HCT116 (cell line): ENCODE results near the gene TAF12.

ENCODE experiments used
- CEBPB ChIP-seq: IDR thresholded peaks from 2 replicates; pipeline ENCODE4 v1.6.1; 2012; ENCODE audit warnings: low read depth
- EZH2phosphoT487 ChIP-seq: fragments of 200-600 bp; IDR thresholded peaks from 2 replicates; pipeline ENCODE4 v1.6.1; 2018; ENCODE audit warnings: antibody characterized with exemption, borderline replicate concordance
- POLR2A ChIP-seq: IDR thresholded peaks from 2 replicates; pipeline ENCODE4 v1.7.0; 2011; ENCODE audit warnings: borderline replicate concordance; ENCODE audit not compliant: insufficient read depth, insufficient read length; ENCODE audit errors: extremely low read depth
- POLR2AphosphoS5 ChIP-seq: IDR thresholded peaks from 2 replicates; pipeline ENCODE4 v1.6.1; 2011; ENCODE audit warnings: mild to moderate bottlenecking, low read depth, low read length, moderate library complexity
- RAD21 ChIP-seq: IDR thresholded peaks from 2 replicates; pipeline ENCODE4 v1.6.1; 2012; ENCODE audit warnings: low read depth, mild to moderate bottlenecking
- SP1 ChIP-seq: IDR thresholded peaks from 2 replicates; pipeline ENCODE4 v1.6.1; 2012; ENCODE audit warnings: low read depth
- TCF7L2 ChIP-seq: IDR thresholded peaks from 2 replicates; pipeline ENCODE4 v1.7.0; 2011; ENCODE audit warnings: borderline replicate concordance, inconsistent platforms; ENCODE audit not compliant: insufficient read depth, insufficient read length; ENCODE audit errors: extremely low read depth
- YY1 ChIP-seq: IDR thresholded peaks from 2 replicates; pipeline ENCODE4 v1.6.1; 2011; ENCODE audit warnings: low read length, low read depth, moderate library complexity, mild to moderate bottlenecking; ENCODE audit not compliant: insufficient replicate concordance; ENCODE audit errors: extremely low read depth
- ZFX ChIP-seq: fragments of 450-650 bp; IDR thresholded peaks from 2 replicates; pipeline ENCODE4 v1.6.1; 2017
- TF ChIP-seq, protein P1 (sequence below), 3 experiments: fragments of 200-600 bp in 1 of 3; sonication (generic) in 1 of 3; IDR thresholded peaks in 2 of 3; conservative IDR thresholded peaks in 1 of 3; 2 replicates each; pipeline ENCODE4 v1.5.1; 2012 to 2017; ENCODE audit warnings: low read depth in 2 of 3, low read length in 2 of 3, antibody characterized with exemption in 1 of 3, borderline replicate concordance in 1 of 3, control low read depth in 1 of 3, mild to moderate bottlenecking in 1 of 3, mixed read lengths in 1 of 3, mixed run types in 1 of 3, moderate library complexity in 1 of 3; ENCODE audit not compliant: insufficient read depth in 1 of 3
- TF ChIP-seq, protein P2 (sequence below): IDR thresholded peaks from 2 replicates; pipeline ENCODE4 v1.6.1; 2012; ENCODE audit warnings: low read depth
- TF ChIP-seq, protein P3 (sequence below): IDR thresholded peaks from 2 replicates; pipeline ENCODE4 v1.6.1; 2012

DNA sequence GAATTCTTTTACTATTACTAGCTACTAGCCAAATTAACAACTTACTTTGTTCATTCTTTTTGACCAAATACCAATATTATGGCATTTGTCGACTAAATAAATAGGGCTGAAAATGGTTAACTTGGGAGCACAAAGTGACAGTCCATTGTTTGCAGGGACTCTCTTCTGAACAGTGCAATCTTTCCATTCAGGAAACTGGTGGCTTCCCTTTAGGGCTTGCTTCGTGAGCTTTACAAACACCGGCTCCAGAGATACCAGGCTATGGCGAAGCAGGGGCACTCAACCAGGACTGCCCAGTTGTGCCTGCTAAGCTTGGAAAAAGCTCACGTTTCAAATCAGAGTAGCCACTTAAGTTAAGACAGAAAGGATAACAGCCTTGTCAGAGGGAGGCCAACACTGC, 38.5 kb downstream of the TAF12 start:
- no peak for TF ChIP-seq ZFX
- TF ChIP-seq POLR2AphosphoS5: no peak
- TF ChIP-seq, protein P1, sequence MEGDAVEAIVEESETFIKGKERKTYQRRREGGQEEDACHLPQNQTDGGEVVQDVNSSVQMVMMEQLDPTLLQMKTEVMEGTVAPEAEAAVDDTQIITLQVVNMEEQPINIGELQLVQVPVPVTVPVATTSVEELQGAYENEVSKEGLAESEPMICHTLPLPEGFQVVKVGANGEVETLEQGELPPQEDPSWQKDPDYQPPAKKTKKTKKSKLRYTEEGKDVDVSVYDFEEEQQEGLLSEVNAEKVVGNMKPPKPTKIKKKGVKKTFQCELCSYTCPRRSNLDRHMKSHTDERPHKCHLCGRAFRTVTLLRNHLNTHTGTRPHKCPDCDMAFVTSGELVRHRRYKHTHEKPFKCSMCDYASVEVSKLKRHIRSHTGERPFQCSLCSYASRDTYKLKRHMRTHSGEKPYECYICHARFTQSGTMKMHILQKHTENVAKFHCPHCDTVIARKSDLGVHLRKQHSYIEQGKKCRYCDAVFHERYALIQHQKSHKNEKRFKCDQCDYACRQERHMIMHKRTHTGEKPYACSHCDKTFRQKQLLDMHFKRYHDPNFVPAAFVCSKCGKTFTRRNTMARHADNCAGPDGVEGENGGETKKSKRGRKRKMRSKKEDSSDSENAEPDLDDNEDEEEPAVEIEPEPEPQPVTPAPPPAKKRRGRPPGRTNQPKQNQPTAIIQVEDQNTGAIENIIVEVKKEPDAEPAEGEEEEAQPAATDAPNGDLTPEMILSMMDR (IDR thresholded peaks at IDR 0.05 in 2 of 3, conservative IDR thresholded peaks at IDR 0.05 in 1 of 3; ENCODE audit: borderline replicate concordance in 1 of 3, insufficient read depth in 1 of 3, low read depth in 2 of 3, low read length in 2 of 3): no peak
- no peak for TF ChIP-seq POLR2A
- TF ChIP-seq, protein P2, sequence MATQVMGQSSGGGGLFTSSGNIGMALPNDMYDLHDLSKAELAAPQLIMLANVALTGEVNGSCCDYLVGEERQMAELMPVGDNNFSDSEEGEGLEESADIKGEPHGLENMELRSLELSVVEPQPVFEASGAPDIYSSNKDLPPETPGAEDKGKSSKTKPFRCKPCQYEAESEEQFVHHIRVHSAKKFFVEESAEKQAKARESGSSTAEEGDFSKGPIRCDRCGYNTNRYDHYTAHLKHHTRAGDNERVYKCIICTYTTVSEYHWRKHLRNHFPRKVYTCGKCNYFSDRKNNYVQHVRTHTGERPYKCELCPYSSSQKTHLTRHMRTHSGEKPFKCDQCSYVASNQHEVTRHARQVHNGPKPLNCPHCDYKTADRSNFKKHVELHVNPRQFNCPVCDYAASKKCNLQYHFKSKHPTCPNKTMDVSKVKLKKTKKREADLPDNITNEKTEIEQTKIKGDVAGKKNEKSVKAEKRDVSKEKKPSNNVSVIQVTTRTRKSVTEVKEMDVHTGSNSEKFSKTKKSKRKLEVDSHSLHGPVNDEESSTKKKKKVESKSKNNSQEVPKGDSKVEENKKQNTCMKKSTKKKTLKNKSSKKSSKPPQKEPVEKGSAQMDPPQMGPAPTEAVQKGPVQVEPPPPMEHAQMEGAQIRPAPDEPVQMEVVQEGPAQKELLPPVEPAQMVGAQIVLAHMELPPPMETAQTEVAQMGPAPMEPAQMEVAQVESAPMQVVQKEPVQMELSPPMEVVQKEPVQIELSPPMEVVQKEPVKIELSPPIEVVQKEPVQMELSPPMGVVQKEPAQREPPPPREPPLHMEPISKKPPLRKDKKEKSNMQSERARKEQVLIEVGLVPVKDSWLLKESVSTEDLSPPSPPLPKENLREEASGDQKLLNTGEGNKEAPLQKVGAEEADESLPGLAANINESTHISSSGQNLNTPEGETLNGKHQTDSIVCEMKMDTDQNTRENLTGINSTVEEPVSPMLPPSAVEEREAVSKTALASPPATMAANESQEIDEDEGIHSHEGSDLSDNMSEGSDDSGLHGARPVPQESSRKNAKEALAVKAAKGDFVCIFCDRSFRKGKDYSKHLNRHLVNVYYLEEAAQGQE: no peak
- TF ChIP-seq, protein P3, sequence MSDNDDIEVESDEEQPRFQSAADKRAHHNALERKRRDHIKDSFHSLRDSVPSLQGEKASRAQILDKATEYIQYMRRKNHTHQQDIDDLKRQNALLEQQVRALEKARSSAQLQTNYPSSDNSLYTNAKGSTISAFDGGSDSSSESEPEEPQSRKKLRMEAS: no peak
- TF ChIP-seq EZH2phosphoT487: no peak
- no peak for TF ChIP-seq TCF7L2
- no peak for TF ChIP-seq RAD21
- no peak for TF ChIP-seq SP1
- no peak for TF ChIP-seq YY1
- TF ChIP-seq CEBPB: no peak
